Activated naive CD4-positive, alpha-beta T cell treated with anti-CD3 and anti-CD28 coated beads, Interleukin-2, amount 50 U/mL, for 16 hours (primary cell): ENCODE measurements around the gene THRB.

Experiments
- DNase-seq: peaks from one replicate; pipeline ENCODE4 v3.0.0-alpha.2; 2020

The THRB gene

GRCh38 chr3:24067483-24067882 lies 427.2 kb downstream of the THRB start:
- DNase-seq: no peak
